GM10847 (cell line): ENCODE data around the gene COL4A2.

Source experiments
- POLR2A ChIP-seq: IDR thresholded peaks from 2 replicates; pipeline ENCODE4 v1.6.1; 2011; ENCODE audit not compliant: insufficient read length; ENCODE audit errors: extremely low read depth

The COL4A2 gene

GRCh38 chr13:110358381-110358780 lies 51.3 kb downstream of the COL4A2 start:
- no peak for TF ChIP-seq POLR2A

- no peak for TF ChIP-seq POLR2A
These were observed 52.8 kb downstream of the COL4A2 start for GRCh38 chr13:110359840-110360301.

GRCh38 chr13:110360598-110360997 lies 53.5 kb downstream of the COL4A2 start:
- no peak for TF ChIP-seq POLR2A

- TF ChIP-seq POLR2A: no peak
These were observed 54.4 kb downstream of the COL4A2 start for GRCh38 chr13:110361365-110361911.

- no peak for TF ChIP-seq POLR2A
These were observed 55.9 kb downstream of the COL4A2 start for GRCh38 chr13:110363010-110363409.

GRCh38 chr13:110364081-110364480 lies 57.0 kb downstream of the COL4A2 start:
- TF ChIP-seq POLR2A: no peak

- no peak for TF ChIP-seq POLR2A
These were observed 58.8 kb downstream of the COL4A2 start for GRCh38 chr13:110365876-110366275.

GRCh38 chr13:110366733-110367132 lies 59.6 kb downstream of the COL4A2 start:
- no peak for TF ChIP-seq POLR2A

GRCh38 chr13:110367620-110368019 lies 60.5 kb downstream of the COL4A2 start:
- no peak for TF ChIP-seq POLR2A

- TF ChIP-seq POLR2A: no peak
These were observed 61.3 kb downstream of the COL4A2 start for GRCh38 chr13:110368408-110368807.

GRCh38 chr13:110369400-110369799 lies 62.3 kb downstream of the COL4A2 start:
- no peak for TF ChIP-seq POLR2A

GRCh38 chr13:110371550-110372465 lies 64.7 kb downstream of the COL4A2 start:
- TF ChIP-seq POLR2A: no peak

- TF ChIP-seq POLR2A: no peak
These were observed 65.6 kb downstream of the COL4A2 start for GRCh38 chr13:110372676-110373075.

GRCh38 chr13:110373617-110374016 lies 66.5 kb downstream of the COL4A2 start:
- no peak for TF ChIP-seq POLR2A

GRCh38 chr13:110374431-110375370 lies 67.6 kb downstream of the COL4A2 start:
- TF ChIP-seq POLR2A: no peak
